GM19240 (cell line): ENCODE measurements around the gene PBXIP1.

ENCODE experiments used
- DNase-seq: peaks from one replicate; pipeline ENCODE4 v3.0.0; 2011; ENCODE audit warnings: low spot score; ENCODE audit not compliant: insufficient read length

The PBXIP1 gene, protein sequence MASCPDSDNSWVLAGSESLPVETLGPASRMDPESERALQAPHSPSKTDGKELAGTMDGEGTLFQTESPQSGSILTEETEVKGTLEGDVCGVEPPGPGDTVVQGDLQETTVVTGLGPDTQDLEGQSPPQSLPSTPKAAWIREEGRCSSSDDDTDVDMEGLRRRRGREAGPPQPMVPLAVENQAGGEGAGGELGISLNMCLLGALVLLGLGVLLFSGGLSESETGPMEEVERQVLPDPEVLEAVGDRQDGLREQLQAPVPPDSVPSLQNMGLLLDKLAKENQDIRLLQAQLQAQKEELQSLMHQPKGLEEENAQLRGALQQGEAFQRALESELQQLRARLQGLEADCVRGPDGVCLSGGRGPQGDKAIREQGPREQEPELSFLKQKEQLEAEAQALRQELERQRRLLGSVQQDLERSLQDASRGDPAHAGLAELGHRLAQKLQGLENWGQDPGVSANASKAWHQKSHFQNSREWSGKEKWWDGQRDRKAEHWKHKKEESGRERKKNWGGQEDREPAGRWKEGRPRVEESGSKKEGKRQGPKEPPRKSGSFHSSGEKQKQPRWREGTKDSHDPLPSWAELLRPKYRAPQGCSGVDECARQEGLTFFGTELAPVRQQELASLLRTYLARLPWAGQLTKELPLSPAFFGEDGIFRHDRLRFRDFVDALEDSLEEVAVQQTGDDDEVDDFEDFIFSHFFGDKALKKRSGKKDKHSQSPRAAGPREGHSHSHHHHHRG

DNA sequence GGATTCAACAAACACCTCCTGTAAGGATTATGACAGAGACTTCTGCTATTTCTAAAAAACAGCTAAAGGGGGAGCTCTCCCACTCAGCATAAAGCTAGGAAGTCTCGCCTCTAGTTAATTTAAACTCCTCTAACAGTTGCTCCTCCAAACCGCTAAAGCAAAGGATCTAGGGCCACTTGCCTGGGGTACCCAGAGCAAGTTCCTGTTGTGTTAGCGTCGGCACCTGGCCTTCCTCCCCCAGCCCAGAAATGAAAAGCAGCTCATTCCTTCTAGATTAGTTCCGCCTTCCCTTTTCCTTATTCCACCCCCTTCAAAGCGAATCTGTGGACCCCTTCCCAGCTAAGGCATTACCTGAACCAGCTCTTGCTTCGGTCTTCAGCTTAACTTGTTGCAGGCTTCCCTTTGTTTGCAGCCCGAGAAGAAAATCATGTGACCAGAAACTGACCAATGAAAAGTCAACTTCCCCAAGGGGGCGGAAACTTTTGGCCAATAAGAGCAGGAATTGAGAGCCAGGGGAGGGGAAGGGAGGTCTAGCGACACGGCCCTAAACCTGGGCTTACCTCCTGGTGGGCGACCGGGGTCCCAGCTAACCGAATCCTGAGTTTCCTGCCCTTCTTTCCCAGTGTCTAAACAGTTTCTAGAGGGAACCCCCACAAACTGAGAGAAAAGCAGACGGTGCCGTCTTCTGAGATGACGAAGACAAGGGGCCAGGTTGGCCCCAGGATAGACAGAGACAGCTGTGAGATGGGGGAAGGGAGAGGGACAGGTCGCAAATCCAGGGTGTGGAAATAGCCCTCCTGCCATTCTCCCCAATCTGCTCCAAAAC is at the start of gene PBXIP1:
PBXIP1 (minus strand) TSS at position 382 of the 826 bp plus-strand sequence. CDS start 2,378 bp downstream, outside the sequence.
- peak; percentile 97 for DNase-seq

DNA sequence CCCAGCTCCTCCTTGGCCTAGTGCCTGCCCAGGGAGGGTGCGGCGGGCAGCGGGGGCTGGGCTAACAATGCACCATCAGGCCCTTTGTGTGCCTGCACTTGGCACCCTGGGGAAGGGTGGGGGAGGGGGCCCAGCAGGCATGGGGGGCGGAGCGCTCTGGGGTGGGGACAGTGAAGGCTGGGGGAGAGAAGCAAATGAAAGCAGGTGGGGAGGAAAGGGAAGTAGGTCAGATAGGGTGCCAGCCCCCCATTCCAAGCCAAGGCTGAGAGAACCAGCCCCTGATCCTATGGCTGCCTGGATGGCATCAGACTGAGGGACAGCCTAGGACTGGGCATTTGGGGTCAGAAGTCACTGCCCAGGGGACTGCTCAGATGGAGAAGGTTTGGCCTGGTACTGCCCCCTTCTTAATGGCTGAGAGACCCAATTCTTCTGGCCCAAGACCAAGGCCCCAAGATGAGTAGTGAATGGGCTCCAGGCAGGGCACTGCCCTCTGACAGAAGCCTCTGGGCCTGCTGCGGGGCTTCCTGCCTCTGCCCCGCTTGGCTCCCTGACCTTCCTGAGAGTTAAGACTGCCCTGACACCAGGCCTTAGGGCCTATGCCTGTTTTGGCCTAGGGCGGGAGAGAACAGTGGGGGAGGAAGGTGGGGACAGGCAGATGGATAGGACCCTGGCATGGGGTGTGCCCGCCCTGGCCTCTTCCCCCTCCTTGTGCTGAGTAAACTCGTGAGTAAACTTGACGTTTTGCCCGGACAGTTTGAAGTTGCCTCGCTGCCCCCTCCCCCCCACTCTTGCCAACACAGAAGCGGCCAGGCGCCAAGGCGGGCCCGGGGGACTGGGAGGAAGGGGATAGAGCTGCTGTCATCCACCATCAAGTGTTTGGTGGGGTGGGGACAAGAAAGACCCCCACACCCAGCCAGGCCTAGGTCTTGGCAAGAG is 49.4 kb upstream of the PBXIP1 start:
- DNase-seq = no peak

DNA sequence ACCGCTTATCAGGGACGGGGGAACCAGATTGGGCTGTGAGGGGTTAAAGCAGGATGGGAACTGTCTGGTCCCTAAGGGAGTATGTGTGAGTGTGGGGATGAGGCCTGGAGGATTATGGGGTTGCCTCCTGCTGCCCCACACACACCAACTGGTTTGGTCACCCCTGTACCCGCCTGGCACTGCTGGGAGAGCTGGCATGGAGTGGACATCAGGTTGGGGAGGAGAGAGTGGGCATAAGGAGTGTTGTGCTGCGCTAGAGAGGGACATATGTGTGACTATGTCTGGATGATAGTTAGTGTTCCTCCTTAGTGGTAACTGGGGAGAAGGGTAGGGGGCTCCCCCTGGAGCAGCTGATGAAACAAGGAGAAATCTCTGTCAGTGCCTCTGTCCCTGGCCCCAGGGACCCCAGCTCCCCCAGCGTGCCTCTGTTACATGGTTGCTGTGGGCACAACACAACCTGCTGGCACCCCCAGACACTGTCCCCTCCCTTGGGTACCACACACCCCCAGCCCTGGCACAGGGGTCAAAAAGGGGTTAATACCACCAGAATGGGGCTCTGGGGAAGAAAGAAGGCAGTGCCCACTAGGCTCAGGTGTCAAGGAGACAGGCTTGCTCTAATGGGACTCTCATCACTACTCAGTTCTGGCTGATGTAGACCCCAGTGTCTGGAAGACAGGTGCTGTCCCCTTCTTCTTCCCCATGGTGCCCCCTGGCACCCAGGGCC is 48.6 kb upstream of the PBXIP1 start:
- no peak for DNase-seq

DNA sequence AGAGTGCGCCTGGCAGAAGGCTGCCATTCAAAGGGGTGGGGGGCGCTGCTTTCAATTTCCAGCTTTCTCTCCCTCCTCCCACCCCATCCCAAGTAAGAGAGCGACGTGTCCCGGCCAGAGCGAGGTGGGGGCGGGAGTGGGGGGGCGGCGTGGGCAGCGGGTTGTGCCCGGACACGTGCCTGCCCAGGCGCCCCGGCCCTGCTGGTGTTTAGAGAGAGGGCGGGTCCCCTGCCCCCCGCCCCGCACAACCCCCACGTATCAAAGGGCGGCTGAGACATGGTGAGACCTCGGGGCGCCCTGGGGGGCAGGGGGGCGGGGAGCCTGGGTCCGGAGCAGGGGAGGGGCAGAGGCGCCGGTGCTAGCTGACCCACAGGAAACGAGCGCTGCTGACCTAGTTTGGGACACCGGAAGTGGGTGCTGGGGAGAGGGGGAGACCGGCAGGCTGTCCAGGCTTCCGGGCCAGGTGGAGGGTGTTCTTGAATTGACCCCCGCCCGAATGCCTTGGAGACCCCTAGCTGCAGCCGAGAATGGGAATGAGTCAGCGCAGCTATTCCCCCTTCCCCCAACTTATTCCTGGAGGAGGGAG is 48.0 kb upstream of the PBXIP1 start:
- no peak for DNase-seq

- no peak for DNase-seq
These were observed 47.4 kb upstream of the PBXIP1 start for GRCh38 chr1:155003227-155003765.

DNA sequence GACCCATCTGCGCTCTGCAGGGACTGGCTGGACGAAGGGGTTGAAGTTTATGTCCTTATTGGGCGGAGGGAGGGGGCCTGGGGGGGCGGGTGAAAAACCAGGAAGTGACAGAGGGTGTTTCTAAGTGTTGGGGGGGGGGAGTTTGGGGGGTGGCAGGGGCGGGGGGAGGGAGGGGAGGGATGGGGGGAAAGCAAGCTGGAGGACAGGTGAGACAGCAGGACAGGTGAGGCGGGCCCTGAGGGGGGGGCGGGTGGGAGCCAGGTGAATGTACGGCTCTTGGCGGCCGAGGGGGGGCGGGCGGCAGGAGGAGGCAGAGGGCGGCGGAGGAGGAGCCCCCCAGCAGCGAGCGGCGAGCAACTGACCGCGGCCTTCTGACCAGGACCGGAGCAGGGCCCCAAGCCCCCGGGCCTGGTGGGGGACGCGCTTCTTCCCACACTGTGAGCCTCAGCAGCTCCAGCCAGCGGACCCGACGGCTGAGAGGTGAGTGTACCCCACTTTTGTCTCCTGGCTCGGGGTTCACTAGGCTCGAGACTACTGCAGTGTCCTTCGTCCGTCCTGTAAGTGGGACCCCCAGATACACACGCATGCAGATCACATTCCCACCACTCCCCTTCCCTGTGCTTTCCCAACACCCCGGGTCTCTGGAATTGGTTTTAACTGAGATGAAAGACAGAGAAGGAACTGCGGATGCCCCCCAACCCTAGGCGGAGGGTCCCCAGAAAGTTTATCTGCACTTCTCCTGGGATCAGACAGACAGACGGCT is 46.7 kb upstream of the PBXIP1 start, which contains the start of gene ZBTB7B:
ZBTB7B (plus strand) TSS at position 339 of the 763 bp plus-strand sequence. CDS start 11,859 bp downstream, outside the sequence.
- no peak for DNase-seq

- peak; percentile 93 for DNase-seq
These were observed 46.0 kb upstream of the PBXIP1 start for GRCh38 chr1:155001675-155002463.

GRCh38 chr1:155001425-155001674 is 45.5 kb upstream of the PBXIP1 start:
- no peak for DNase-seq

DNA sequence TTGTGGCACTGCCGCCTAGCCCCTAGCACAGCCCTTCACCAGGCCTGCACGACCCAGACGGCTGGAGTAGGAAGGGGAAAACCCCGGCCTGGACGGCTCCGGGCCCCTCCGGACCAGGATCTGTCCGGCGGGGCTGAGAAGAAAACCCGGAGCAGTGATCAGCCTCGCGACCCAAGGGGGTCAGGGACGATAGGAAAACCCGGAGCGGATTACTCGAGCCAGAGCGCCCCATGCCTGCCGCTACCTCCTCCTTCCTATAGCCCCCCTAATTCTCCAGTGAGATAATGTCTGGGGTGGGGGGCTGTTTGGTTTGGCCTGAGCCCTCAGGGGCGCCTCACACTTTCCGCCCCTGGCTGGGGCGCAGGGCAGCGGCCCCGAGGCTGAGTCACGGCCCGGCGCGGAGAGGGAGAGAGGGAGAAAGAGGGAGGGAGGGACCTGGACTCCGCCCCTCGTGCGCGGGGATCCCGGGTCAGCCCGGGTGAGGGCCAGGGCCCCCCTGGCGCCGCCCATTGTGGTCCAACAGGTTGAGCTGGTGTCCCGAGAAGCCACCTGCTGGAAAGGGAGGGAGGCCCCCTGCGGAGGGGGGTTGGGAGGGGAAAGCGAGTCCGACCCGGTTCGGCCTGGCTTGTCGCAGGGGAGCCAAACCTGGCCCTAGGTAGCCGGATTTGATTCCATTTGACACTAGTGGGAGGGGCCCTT is 45.0 kb upstream of the PBXIP1 start:
- peak; percentile 69 for DNase-seq

GRCh38 chr1:155000411-155000725 is 44.5 kb upstream of the PBXIP1 start:
- no peak for DNase-seq

DNA sequence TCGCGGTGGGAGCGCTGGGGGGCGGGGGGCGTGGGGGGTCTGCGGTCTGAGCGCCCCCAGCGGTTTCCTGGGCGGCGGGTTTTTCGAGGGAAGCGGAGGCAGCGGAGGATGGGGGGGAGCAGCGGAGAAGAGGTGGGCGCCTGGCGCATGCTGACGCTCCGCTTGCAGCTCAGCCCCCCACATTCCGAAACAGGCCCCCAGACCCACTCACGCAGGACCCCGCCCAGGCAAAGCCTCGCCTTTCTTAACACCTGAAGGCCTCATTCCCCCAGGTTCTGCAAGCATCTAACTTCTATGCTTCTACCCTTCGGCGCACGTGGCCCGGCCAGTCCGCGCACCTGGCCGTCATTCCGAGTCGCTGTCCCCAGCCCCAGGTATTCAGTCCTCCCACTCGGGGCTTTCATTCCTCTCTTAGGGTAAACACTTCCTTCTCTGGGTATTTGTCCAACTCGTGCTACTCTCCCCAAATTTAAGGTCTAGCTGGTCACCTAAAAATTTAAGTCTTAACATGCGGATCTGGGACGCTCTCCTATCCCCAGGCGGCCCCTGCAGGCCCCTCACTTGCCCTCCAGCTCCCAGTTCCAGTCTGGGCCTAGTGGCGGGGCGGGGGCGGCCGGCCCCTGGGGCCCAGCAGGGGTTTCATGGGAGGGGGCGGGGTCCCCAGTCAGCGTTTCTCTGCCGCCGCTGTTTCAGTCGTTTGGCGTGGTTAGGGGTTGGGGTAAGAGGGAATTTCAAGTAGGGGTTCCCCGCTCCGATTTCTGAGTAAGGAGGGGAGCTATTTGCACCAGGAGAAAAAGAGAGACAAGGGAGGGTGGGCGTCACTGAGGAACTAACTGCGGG is 43.9 kb upstream of the PBXIP1 start:
- no peak for DNase-seq

GRCh38 chr1:154998818-154999570 is 43.1 kb upstream of the PBXIP1 start:
- peak; percentile 67 for DNase-seq

- DNase-seq = no peak
These were observed 42.4 kb upstream of the PBXIP1 start for GRCh38 chr1:154998201-154998780.

- DNase-seq = no peak
These were observed 41.2 kb upstream of the PBXIP1 start for GRCh38 chr1:154996966-154997701.
